PC-3 (cell line): Measurements from ENCODE around the gene MYH11. TPM values are rescaled to one million over a fixed set of nuclear protein-coding genes. Genes with fewer than 3 reads are reported as not detected.

ENCODE experiments used
- ATAC-seq: fragments of 200-7000 bp; cut with Tn5 transposase; 2 replicates; pipeline ENCODE4 v1.9.1; 2020; ENCODE audit warnings: mild to moderate bottlenecking, moderate library complexity
- BruUV-seq: library from RNA; stranded (reverse); fragments of 400-500 nt; replicated peaks from 2 replicates; lab custom pipeline; 2021; lab: Mats Ljungman, UMichigan
- CTCF ChIA-PET: fragments of 300-600 bp; sonication (Branson Sonifier 250); formaldehyde crosslinking; loops from one replicate; lab custom pipeline; 2022; ENCODE audit warnings: antibody characterized with exemption; lab: Charles Lee
- POLR2A ChIA-PET: fragments of 300-600 bp; sonication (Branson Sonifier 250); formaldehyde crosslinking; loops from one replicate; lab custom pipeline; 2022; ENCODE audit warnings: antibody characterized with exemption; ENCODE audit not compliant: unreplicated experiment; lab: Charles Lee
- DNase-seq: peaks from one replicate; pipeline ENCODE4 v3.0.0-alpha.2; 2015
- H2AFZ ChIP-seq: fragments of 300-600 bp; sonication (generic); 2 replicates; pipeline ENCODE4 v1.6.0; 2016; ENCODE audit warnings: antibody characterized with exemption, low read length
- H3F3A ChIP-seq: fragments of 300-600 bp; sonication (generic); one replicate; pipeline ENCODE4 v1.6.0; 2017; ENCODE audit warnings: antibody characterized with exemption, low read length, control low read depth, mild to moderate bottlenecking; ENCODE audit not compliant: unreplicated experiment
- H3K27ac ChIP-seq: fragments of 300-600 bp; sonication (generic); 2 replicates; pipeline ENCODE4 v1.5.1; 2016; ENCODE audit warnings: mild to moderate bottlenecking, low read length
- H3K27me3 ChIP-seq: fragments of 300-600 bp; sonication (generic); 2 replicates; pipeline ENCODE4 v1.6.1; 2016; ENCODE audit warnings: low read length, mixed read lengths
- H3K36me3 ChIP-seq: fragments of 300-600 bp; sonication (generic); 2 replicates; pipeline ENCODE4 v1.6.1; 2016; ENCODE audit warnings: low read depth, mixed run types, low read length, mixed read lengths
- H3K4me1 ChIP-seq: fragments of 300-600 bp; sonication (generic); 2 replicates; pipeline ENCODE4 v1.5.1; 2016; ENCODE audit warnings: low read length; ENCODE audit not compliant: insufficient read depth
- H3K4me2 ChIP-seq: fragments of 300-600 bp; sonication (generic); 2 replicates; pipeline ENCODE4 v1.6.0; 2016; ENCODE audit warnings: low read length
- H3K4me3 ChIP-seq: fragments of 300-600 bp; sonication (generic); 2 replicates; pipeline ENCODE4 v1.5.1; 2016; ENCODE audit warnings: mild to moderate bottlenecking, low read length, mixed read lengths
- H3K79me2 ChIP-seq: fragments of 300-600 bp; sonication (generic); 2 replicates; pipeline ENCODE4 v1.6.1; 2017; ENCODE audit warnings: low read length, mixed read lengths
- H3K9ac ChIP-seq: fragments of 300-600 bp; sonication (generic); 2 replicates; pipeline ENCODE4 v1.6.0; 2016; ENCODE audit warnings: mild to moderate bottlenecking, low read length
- H3K9me2 ChIP-seq: fragments of 300-600 bp; sonication (generic); replicated peaks from 2 replicates; pipeline ENCODE4 v1.6.1; 2016; ENCODE audit warnings: mixed run types, low read length, mixed read lengths
- H3K9me3 ChIP-seq: fragments of 300-600 bp; sonication (generic); 2 replicates; pipeline ENCODE4 v1.6.1; 2016; ENCODE audit warnings: low read length, mixed read lengths
- H4K20me1 ChIP-seq: fragments of 300-600 bp; sonication (generic); 2 replicates; pipeline ENCODE4 v1.6.1; 2016; ENCODE audit warnings: low read length, mixed read lengths
- EZH2 ChIP-seq: fragments of 300-600 bp; sonication (generic); IDR thresholded peaks from one replicate; pipeline ENCODE4 v1.6.1; 2017; ENCODE audit warnings: antibody characterized with exemption, mild to moderate bottlenecking, low read length; ENCODE audit not compliant: unreplicated experiment
- EZH2phosphoT487 ChIP-seq: fragments of 300-600 bp; sonication (generic); IDR thresholded peaks from 2 replicates; pipeline ENCODE4 v1.6.1; 2018; ENCODE audit warnings: mild to moderate bottlenecking, antibody characterized with exemption, low read length, borderline replicate concordance
- intact Hi-C: fragments of 100-400 bp; cut with micrococcal nuclease; formaldehyde crosslinking; loops from 2 replicates; pipeline ENCODE4 v1.9.0; 2023
- total RNA-seq: library from RNA; depleted of rRNA; stranded (reverse); fragments of >200 nt; gene quantifications from 2 replicates; pipeline ENCODE4 v1.2.3, GENCODE V29; 2014
- TF ChIP-seq, protein P1 (sequence below): fragments of 300-600 bp; sonication (generic); conservative IDR thresholded peaks from 2 replicates; pipeline ENCODE4 v1.5.1; 2017; ENCODE audit warnings: antibody characterized with exemption, low read depth, mild to moderate bottlenecking, low read length

Gene MYH11
- total RNA-seq, 1 experiment from 2014 or later: not detected

DNA sequence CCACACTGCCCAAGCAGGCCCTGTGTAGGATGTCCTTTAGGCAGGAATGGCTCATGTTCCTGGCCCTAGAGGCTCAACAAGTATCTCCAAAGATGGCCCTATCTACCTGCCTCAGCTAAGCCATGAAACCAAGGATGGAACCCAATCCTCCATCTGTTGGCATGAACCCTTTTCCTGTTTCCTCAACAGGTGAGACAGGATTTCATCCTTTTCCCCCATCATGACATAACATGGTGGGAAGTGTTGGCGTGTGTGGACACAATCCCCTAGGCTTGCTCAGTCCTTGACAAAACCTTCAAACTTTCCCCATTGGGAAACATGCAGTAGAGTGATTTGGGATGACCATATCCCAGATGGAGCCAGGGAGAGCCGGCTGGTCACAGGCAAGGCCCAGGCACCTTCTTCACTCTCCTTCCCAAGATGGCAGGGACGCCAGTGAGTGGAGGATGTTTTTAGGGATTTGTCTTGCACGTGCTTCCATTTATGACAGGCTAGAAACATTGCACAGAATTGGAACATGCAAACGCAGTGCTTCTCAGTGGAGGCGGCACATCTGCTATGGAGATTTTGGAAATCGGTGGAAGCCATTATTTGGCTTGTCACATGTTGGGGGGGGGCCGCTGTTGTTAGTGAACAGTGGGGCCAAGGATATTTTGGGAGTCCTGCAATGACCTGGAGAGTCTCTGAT is 77.0 kb downstream of the MYH11 start:
- no peak for TF ChIP-seq EZH2phosphoT487
- BruUV-seq: no TSS peak
- H3K4me2 ChIP-seq: no peak overlapping the region
- no peaks in the 10 kb centered on the region for H3K79me2 ChIP-seq
- H2AFZ ChIP-seq: no peak overlapping the region
- ATAC-seq (no peak), DNase-seq (no peak)
- H4K20me1 ChIP-seq: no peaks in the 10 kb centered on the region
- H3K36me3 ChIP-seq: no peaks in the 10 kb centered on the region
- H3K9ac ChIP-seq: no peak overlapping the region
- H3K27me3 ChIP-seq: no peaks in the 10 kb centered on the region
- H3K4me1 ChIP-seq: no peaks in the 10 kb centered on the region
- no peaks in the 10 kb centered on the region for H3K9me3 ChIP-seq
- no peaks in the 10 kb centered on the region for H3F3A ChIP-seq
- ChIA-PET POLR2A (no interaction called here), CTCF (no interaction called here)
- H3K9me2 ChIP-seq: no peaks in the 10 kb centered on the region
- H3K27ac ChIP-seq: no peak overlapping the region
- no peak overlapping the region for H3K4me3 ChIP-seq
- intact Hi-C loops: loop anchor here (5.0 kb wide), 1 partner anchor 417 kb away; no protein-coding TSS in a partner anchor

DNA sequence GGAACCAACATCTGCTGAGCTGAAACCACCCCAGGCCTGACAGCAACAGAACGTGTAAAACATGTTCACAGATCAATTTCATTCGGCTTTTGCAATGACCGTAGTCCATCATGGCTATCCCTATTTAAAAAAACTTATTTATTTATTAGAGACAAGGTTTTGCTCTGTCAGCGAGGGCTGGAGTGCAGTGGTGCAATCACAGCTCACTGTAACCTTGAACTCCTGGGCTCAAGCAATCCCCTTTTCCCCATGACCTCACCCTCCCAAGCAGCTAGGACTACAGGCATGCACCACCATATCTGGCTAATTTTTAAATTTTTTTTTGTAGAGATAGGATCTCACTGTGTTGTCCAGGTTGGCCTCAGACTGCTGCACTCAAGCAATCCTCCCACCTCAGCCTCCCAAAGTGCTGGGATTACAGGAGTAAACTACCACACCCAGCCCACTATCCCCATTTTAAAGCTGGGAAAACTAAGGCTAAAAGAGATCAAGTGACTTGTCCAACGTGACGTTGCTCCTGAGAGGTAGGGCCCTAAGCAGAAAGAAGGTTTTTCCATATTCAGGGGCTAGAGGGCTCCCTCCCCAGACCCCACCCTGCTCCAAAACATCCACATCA is 77.7 kb downstream of the MYH11 start:
- H3K9me3 ChIP-seq: no peaks in the 10 kb centered on the region
- H3K9me2 ChIP-seq: no peaks in the 10 kb centered on the region
- no peak overlapping the region for H3K27ac ChIP-seq
- ATAC-seq (no peak), DNase-seq (no peak)
- no peak overlapping the region for H2AFZ ChIP-seq
- H4K20me1 ChIP-seq: no peaks in the 10 kb centered on the region
- H3F3A ChIP-seq: no peaks in the 10 kb centered on the region
- no peak overlapping the region for H3K4me3 ChIP-seq
- intact Hi-C loops: loop anchor here (5.0 kb wide), 1 partner anchor 418 kb away; no protein-coding TSS in a partner anchor
- ChIA-PET POLR2A (no interaction called here), CTCF (no interaction called here)
- no peaks in the 10 kb centered on the region for H3K36me3 ChIP-seq
- no peak overlapping the region for H3K4me2 ChIP-seq
- H3K27me3 ChIP-seq: no peaks in the 10 kb centered on the region
- no peaks in the 10 kb centered on the region for H3K4me1 ChIP-seq
- H3K79me2 ChIP-seq: no peaks in the 10 kb centered on the region
- TF ChIP-seq EZH2 (no peak), EZH2phosphoT487 (no peak)
- TF ChIP-seq, protein P1, sequence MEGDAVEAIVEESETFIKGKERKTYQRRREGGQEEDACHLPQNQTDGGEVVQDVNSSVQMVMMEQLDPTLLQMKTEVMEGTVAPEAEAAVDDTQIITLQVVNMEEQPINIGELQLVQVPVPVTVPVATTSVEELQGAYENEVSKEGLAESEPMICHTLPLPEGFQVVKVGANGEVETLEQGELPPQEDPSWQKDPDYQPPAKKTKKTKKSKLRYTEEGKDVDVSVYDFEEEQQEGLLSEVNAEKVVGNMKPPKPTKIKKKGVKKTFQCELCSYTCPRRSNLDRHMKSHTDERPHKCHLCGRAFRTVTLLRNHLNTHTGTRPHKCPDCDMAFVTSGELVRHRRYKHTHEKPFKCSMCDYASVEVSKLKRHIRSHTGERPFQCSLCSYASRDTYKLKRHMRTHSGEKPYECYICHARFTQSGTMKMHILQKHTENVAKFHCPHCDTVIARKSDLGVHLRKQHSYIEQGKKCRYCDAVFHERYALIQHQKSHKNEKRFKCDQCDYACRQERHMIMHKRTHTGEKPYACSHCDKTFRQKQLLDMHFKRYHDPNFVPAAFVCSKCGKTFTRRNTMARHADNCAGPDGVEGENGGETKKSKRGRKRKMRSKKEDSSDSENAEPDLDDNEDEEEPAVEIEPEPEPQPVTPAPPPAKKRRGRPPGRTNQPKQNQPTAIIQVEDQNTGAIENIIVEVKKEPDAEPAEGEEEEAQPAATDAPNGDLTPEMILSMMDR: no peak
- BruUV-seq: no TSS peak
- no peak overlapping the region for H3K9ac ChIP-seq

DNA sequence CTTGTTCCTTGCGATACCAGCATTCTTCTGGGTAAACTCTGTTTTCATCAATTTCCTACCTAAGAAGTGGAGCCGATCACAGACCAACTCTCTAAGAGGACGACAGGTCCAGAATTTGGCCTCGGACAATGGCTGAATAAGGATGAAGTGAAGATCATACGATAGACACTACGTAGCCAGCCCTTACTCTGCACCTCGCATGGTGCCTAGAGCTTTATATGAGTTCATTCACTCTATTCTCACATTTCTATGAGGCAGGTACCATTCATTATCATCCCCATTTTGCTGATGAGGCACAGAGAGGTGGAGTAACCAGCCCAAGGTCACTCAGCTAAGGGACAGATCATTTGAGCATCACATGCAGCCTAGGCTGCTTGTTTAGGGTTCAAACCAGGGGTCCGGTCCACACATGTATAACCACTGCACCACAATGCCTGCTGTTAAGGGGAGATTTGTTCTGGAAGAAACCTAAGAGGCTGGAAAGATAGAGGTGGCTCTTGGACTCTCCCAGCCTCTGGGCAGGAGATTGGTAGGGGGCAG is 78.6 kb downstream of the MYH11 start:
- Histone ChIP-seq H3K27ac (no peak overlapping the region), H3K27me3 (no peaks in the 10 kb centered on the region), H2AFZ (no peak overlapping the region), H3K4me2 (no peak overlapping the region), H3K9me2 (no peaks in the 10 kb centered on the region), H4K20me1 (no peaks in the 10 kb centered on the region), H3K36me3 (no peaks in the 10 kb centered on the region), H3K79me2 (no peaks in the 10 kb centered on the region), H3K9me3 (no peaks in the 10 kb centered on the region), H3F3A (no peaks in the 10 kb centered on the region), H3K4me1 (no peaks in the 10 kb centered on the region), H3K9ac (no peak overlapping the region), H3K4me3 (no peak overlapping the region)
- intact Hi-C loops: loop anchor here (5.0 kb wide), 1 partner anchor 419 kb away; no protein-coding TSS in a partner anchor
- DNase-seq: no peak
- POLR2A ChIA-PET: no interaction called here
- BruUV-seq: no TSS peak
- no peak for ATAC-seq
- TF ChIP-seq, protein P1: no peak
- TF ChIP-seq EZH2phosphoT487 (no peak), EZH2 (no peak)
- CTCF ChIA-PET: interaction anchor here (0.5 to 1.7 kb wide), 4 partner anchors 34 to 330 kb away, joined by 4 to 18 read pairs (median 6); no protein-coding TSS in a partner anchor
